Adrenal gland (tissue), 12 donors: ENCODE data around the gene MED12. TPM values are rescaled to one million over a fixed set of nuclear protein-coding genes. Genes with fewer than 3 reads are reported as not detected.
A peak's percentile ranks its signal among the peaks of the same experiment; 100 is the strongest.

Source experiments
- DNase-seq, 7 donors: peaks; one replicate each; pipeline ENCODE4 v3.0.0-alpha.2; 2019 to 2020
- H3K27ac ChIP-seq, 5 donors: fragments of 200-600 bp; sonication (generic) in 4 of 5; 1 replicate in 3 of 5; 2 replicates in 2 of 5; pipeline versions ENCODE4 v1.5.1 to v1.8.0; 2016 to 2020; ENCODE audit warnings: mild to moderate bottlenecking in 1 of 5
- H3K27me3 ChIP-seq: fragments of 200-600 bp; 2 replicates; pipeline ENCODE4 v1.8.0; 2021
- H3K36me3 ChIP-seq, 2 donors: fragments of 200-600 bp; replicated peaks in 1 of 2; 1 replicate in 1 of 2; 2 replicates in 1 of 2; pipeline versions ENCODE4 v1.5.1 to v1.8.0; 2018 to 2022
- H3K4me1 ChIP-seq, 2 donors: fragments of 200-600 bp; replicated peaks in 1 of 2; 1 replicate in 1 of 2; 2 replicates in 1 of 2; pipeline versions ENCODE4 v1.5.1 to v1.8.0; 2018 to 2021
- H3K4me3 ChIP-seq, 4 donors: fragments of 200-600 bp; sonication (generic) in 3 of 4; one replicate each; pipeline ENCODE4 v1.5.1; 2016 to 2018
- H3K9me3 ChIP-seq, 3 donors: fragments of 200-600 bp; sonication (generic) in 1 of 3; replicated peaks in 1 of 3; 1 replicate in 2 of 3; 2 replicates in 1 of 3; pipeline versions ENCODE4 v1.5.1 to v1.8.0; 2016 to 2021
- CTCF ChIP-seq, 6 experiments: fragments of 450-650 bp in 4 of 6; fragments of 200-600 bp in 2 of 6; sonication (generic) in 1 of 6; IDR thresholded peaks; 1 replicate in 5 of 6; 2 replicates in 1 of 6; pipeline versions ENCODE4 v1.5.1 to v1.8.0; 2016 to 2021; ENCODE audit warnings: antibody characterized with exemption in 6 of 6, mild to moderate bottlenecking in 2 of 6, moderate library complexity in 1 of 6
- POLR2A ChIP-seq, 2 donors: fragments of 450-650 bp; IDR thresholded peaks; one replicate each; pipeline ENCODE4 v1.6.1; 2017; ENCODE audit warnings: antibody characterized with exemption in 2 of 2, mild to moderate bottlenecking in 2 of 2, moderate library complexity in 1 of 2
- WGBS, 4 donors: extraction: QIAGEN DNeasy Blood & Tissue Kit in 2 of 4; methylation state at CpG; one replicate each; pipeline versions ENCODE4 v1.1.5 to v1.1.7; 2013 to 2017; 5-methylcytosine and 5-hydroxymethylcytosine counted together
- intact Hi-C, 2 donors: fragments of 100-400 bp; cut with DNase I; formaldehyde crosslinking; loops; one replicate each; pipeline versions ENCODE4 v1.14.1 to v1.15.0; 2022 to 2023
- polyA plus RNA-seq, 3 donors: library from polyadenylated mRNA; stranded (reverse); fragments of 200-250 nt in 2 of 3; fragments of 350-450 nt in 1 of 3; fragmentation: Illumina TruSeq in 1 of 3; extraction: RNeasy Lipid Tissue Mini Kit (QIAGEN cat#74804) in 1 of 3; gene quantifications; one replicate each; pipeline ENCODE4 v1.2.3, GENCODE V29; 2013 to 2014
- total RNA-seq, 9 donors: library from RNA; depleted of rRNA in 4 of 9; stranded (reverse); fragments of >200 nt in 4 of 9; fragments of 120-200 nt in 1 of 9; fragmentation: NEBNext Ultra II Directional in 1 of 9; extraction: Animal tissue kit (Norgen Biotek cat#: 25700) in 1 of 9; gene quantifications; one replicate each; pipeline versions ENCODE4 v1.1.0 to v1.2.4, GENCODE V29; 2013 to 2023
- donor health status: healthy with polysubstance abuse.
- donor health status: Bipolar disorder and iron deficiency.
- donor health status: DM: yes; HTN: yes; CAD: no.
- donor health status: DM: no; HTN: no; CAD: no.
- donor health status: DM: no; HTN: no; CAD: no.
- donor health status: DM: yes; HTN: yes; CAD: no.

MED12 gene
- total and polyA plus RNA-seq, 12 donors, result 34.0 to 107 (median 78.4) TPM

DNA sequence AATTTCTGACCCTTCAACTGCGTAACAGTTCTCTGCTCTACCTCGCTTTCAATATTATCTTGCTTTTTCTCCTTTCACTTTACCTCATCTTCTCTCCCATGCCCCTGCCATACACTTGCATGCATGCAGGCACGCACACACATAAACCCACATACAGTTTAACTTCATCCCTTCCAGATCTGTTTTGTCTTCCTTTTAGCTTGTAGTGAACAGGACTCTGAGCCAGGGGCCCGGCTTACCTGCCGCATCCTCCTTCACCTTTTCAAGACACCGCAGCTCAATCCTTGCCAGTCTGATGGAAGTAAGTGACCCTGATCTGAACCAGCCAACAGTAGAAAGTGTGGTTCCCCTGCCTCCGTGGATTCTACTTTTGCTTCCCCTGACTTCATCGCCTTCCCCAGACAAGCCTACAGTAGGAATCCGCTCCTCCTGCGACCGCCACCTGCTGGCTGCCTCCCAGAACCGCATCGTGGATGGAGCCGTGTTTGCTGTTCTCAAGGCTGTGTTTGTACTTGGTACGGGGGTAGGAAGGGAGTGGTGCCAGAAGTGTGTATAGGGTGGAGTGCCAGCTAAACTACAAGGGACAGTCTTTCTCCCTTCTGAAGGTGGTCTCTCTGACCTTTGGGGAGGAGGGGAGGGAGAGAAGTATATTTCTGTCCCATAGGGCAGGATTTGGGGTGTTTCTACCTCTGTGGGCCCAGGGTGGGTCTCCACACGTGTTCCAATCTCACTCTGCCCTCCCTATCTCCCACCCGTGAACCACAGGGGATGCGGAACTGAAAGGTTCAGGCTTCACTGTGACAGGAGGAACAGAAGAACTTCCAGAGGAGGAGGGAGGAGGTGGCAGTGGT is 10.7 kb downstream of the MED12 start:
- Histone ChIP-seq H3K27ac (peak overlapping the region in 3 of 5 donors; percentile 48 to 85 (median 53)), H3K27me3 (no peaks in the 10 kb centered on the region), H3K36me3 (peaks cover 0 to 75% of the 10 kb centered on the region in 2 donors), H3K9me3 (no peaks in the 10 kb centered on the region), H3K4me1 (peaks cover 0 to 2% of the 10 kb centered on the region in 2 donors), H3K4me3 (no peak overlapping the region)
- intact Hi-C loops, result loop anchor here in 1 of 2 donors (5.0 kb wide), 1 partner anchor 62 kb away; the partner anchor contains the start of gene SNX12
- TF ChIP-seq POLR2A (IDR thresholded peaks at IDR 0.05), result no peak
- peak; percentile 55 to 82 (median 70) for TF ChIP-seq CTCF (IDR thresholded peaks at IDR 0.05)
- peak; percentile 67 to 85 (median 76) for DNase-seq
- 19 to 31% (median 23%) methylated on average over 13 to 18 of the region's 18 CpGs for WGBS, 4 donors

DNA sequence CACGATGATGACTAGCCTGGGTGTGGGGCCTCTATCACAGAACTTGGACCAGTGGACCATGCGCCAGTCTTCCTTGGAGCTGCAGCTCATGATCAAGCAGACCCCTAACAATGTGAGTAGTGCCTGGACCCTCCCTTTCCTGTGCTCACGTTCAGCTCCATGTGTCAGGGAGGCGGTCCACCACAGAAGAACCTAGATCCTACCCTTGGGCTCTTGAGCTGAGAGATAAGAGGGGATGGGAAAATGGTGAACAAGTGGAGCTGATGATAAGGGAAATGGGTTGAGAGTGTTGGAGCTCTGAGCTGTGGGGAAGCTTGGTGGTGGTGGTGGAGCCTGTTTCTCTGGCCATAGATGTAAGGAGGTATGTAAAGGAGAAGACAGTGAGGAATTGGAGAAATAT is 13.1 kb downstream of the MED12 start:
- H3K27me3 ChIP-seq, result no peaks in the 10 kb centered on the region
- peaks cover 0 to 77% of the 10 kb centered on the region in 2 donors for H3K36me3 ChIP-seq
- H3K4me3 ChIP-seq, result no peak overlapping the region
- intact Hi-C loops, result no loop called here
- H3K27ac ChIP-seq, result no peak overlapping the region
- H3K4me1 ChIP-seq, result peaks cover 0 to 2% of the 10 kb centered on the region in 2 donors
- no peak for DNase-seq
- no peaks in the 10 kb centered on the region for H3K9me3 ChIP-seq
- 85 to 100% (median 87%) methylated on average over 2 to 4 of the region's 4 CpGs for WGBS, 4 donors
- no peak for TF ChIP-seq CTCF (IDR thresholded peaks at IDR 0.05)
- no peak for TF ChIP-seq POLR2A (IDR thresholded peaks at IDR 0.05)

DNA sequence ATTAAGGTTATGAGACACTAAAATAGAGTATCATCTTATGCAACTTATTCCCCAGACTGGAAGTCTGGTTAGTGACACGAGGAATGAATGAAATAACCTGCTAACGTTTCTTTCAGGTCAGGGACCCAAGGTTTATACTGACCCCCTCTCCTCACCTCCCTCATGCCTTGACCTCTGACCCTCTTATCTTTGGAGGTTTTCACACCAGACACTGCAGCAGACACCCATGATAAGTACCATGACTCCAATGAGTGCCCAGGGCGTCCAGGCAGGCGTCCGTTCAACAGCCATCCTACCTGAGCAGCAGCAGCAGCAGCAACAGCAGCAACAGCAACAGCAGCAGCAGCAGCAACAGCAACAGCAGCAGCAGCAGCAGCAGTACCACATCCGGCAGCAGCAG is 22.0 kb downstream of the MED12 start:
- Histone ChIP-seq H3K4me1 (peaks cover 0 to 8% of the 10 kb centered on the region in 2 donors), H3K27me3 (no peaks in the 10 kb centered on the region), H3K36me3 (peaks cover 0 to 57% of the 10 kb centered on the region in 2 donors), H3K4me3 (no peak overlapping the region), H3K9me3 (no peaks in the 10 kb centered on the region), H3K27ac (no peak overlapping the region)
- TF ChIP-seq CTCF (IDR thresholded peaks at IDR 0.05) (no peak), POLR2A (IDR thresholded peaks at IDR 0.05) (no peak)
- no peak for DNase-seq
- intact Hi-C loops, result no loop called here
- WGBS, 4 donors, result 46 to 61% (median 60%) methylated on average over 1 to 6 of the region's 6 CpGs

- Histone ChIP-seq H3K36me3 (peaks cover 0 to 28% of the 10 kb centered on the region in 2 donors), H3K4me1 (peaks cover 0 to 8% of the 10 kb centered on the region in 2 donors), H3K4me3 (no peak overlapping the region), H3K27me3 (no peaks in the 10 kb centered on the region), H3K27ac (peak overlapping the region in 3 of 5 donors; percentile 12 to 35 (median 26)), H3K9me3 (no peaks in the 10 kb centered on the region)
- intact Hi-C loops, result no loop called here
- 39 to 61% (median 44%) methylated on average over 5 to 6 of the region's 6 CpGs for WGBS, 4 donors
- TF ChIP-seq CTCF (IDR thresholded peaks at IDR 0.05) (no peak), POLR2A (IDR thresholded peaks at IDR 0.05) (no peak)
- peak; percentile 59 to 80 (median 73) for DNase-seq
Observed at GRCh38 chrX:71143508-71143907, 25.1 kb downstream of the MED12 start.
